Chondrocyte (in vitro differentiated cells): ENCODE results near the gene TBC1D8. TPM values are rescaled to one million over a fixed set of nuclear protein-coding genes. Genes with fewer than 3 reads are reported as not detected.

Experiments used
- DNase-seq: peaks from one replicate; pipeline ENCODE4 v3.0.0; 2021; ENCODE audit warnings: mixed read lengths, low spot score
- H3K27ac Mint-ChIP-seq: one replicate; pipeline ENCODE4 v1.8.0; 2021; ENCODE audit warnings: mild to moderate bottlenecking, moderate library complexity, mixed read lengths; ENCODE audit not compliant: unreplicated experiment
- H3K27me3 Mint-ChIP-seq: 2 replicates; pipeline ENCODE4 v1.8.0; 2021; ENCODE audit warnings: low read depth, mixed read lengths
- H3K36me3 Mint-ChIP-seq: 2 replicates; pipeline ENCODE4 v1.8.0; 2021; ENCODE audit warnings: low read depth, mixed read lengths
- H3K4me1 Mint-ChIP-seq: 2 replicates; pipeline ENCODE4 v1.8.0; 2021; ENCODE audit warnings: low read depth, mild to moderate bottlenecking, mixed read lengths
- H3K4me3 Mint-ChIP-seq: one replicate; pipeline ENCODE4 v1.8.0; 2021; ENCODE audit warnings: mild to moderate bottlenecking, moderate library complexity, mixed read lengths; ENCODE audit not compliant: unreplicated experiment
- H3K9me3 Mint-ChIP-seq: 2 replicates; pipeline ENCODE4 v1.8.0; 2021; ENCODE audit warnings: low read depth, mixed read lengths
- total RNA-seq: library from RNA; stranded (reverse); gene quantifications from 3 replicates; pipeline ENCODE4 v1.2.1, GENCODE V29; 2021
- TF ChIP-seq, protein P1 (sequence below): fragments of 200-600 bp; sonication (generic); IDR thresholded peaks from 2 replicates; pipeline ENCODE4 v1.5.0; 2021; ENCODE audit warnings: antibody characterized with exemption, mild to moderate bottlenecking, moderate library complexity

Gene TBC1D8
- total RNA-seq, 1 donor from 2014 or later: 8.2 TPM

DNA sequence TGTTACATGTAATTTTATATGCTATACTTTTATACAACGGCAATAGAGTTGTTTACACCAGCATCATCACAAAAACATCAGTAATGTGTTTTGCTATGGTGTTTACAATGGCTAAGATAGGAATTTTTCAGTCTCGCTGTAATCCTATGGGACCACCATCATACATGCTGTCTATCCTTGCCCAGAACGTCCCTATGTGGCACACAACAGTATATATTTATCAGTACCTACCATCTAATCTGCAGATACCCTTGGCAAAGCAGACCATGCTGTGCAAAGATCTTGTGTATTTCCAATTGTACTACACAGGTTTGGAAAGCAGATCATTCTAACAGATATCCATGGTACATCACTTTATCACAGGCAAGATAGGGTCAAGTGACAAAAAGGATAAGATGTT is 133.8 kb downstream of the TBC1D8 start:
- Mint-ChIP-seq H3K27ac (no peak overlapping the region), H3K36me3 (peaks cover 1% of the 10 kb centered on the region), H3K9me3 (no peaks in the 10 kb centered on the region), H3K27me3 (no peaks in the 10 kb centered on the region), H3K4me3 (no peak overlapping the region), H3K4me1 (peaks cover 4% of the 10 kb centered on the region)
- no peak for DNase-seq
- TF ChIP-seq, protein P1, sequence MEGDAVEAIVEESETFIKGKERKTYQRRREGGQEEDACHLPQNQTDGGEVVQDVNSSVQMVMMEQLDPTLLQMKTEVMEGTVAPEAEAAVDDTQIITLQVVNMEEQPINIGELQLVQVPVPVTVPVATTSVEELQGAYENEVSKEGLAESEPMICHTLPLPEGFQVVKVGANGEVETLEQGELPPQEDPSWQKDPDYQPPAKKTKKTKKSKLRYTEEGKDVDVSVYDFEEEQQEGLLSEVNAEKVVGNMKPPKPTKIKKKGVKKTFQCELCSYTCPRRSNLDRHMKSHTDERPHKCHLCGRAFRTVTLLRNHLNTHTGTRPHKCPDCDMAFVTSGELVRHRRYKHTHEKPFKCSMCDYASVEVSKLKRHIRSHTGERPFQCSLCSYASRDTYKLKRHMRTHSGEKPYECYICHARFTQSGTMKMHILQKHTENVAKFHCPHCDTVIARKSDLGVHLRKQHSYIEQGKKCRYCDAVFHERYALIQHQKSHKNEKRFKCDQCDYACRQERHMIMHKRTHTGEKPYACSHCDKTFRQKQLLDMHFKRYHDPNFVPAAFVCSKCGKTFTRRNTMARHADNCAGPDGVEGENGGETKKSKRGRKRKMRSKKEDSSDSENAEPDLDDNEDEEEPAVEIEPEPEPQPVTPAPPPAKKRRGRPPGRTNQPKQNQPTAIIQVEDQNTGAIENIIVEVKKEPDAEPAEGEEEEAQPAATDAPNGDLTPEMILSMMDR: no peak

DNA sequence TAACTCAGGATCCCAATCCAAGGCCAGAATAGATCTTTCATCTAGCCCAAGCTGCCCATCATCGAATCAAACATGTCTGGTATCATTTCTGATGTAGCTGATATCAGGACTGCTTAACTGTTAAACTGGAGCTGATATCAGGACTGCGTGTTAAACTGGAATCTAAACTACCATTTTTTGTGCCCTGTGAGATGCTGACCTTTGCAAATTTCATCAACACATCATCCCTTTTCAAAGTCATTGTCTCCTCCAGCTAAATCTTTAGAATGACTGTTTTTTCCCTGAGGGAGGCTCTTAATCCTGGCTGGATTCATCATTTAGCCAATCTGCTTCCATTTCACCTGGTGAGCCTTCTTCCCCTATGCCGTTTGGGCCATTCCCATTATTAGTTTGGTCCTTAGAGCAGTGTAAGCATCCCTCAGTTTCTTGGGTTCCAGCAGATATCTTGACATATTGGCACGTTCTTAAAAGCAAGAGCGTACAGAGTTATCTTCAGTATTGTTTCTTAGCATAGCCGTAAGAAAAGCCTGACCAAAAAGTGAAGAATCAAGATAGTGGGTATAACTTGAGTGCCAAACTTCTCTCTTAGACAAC is 136.8 kb downstream of the TBC1D8 start:
- H3K27me3 Mint-ChIP-seq: no peaks in the 10 kb centered on the region
- peaks cover 8% of the 10 kb centered on the region for H3K4me1 Mint-ChIP-seq
- no peak for DNase-seq
- no peaks in the 10 kb centered on the region for H3K9me3 Mint-ChIP-seq
- no peak overlapping the region for H3K4me3 Mint-ChIP-seq
- peaks cover 1% of the 10 kb centered on the region for H3K36me3 Mint-ChIP-seq
- no peak overlapping the region for H3K27ac Mint-ChIP-seq
- TF ChIP-seq, protein P1: no peak

DNA sequence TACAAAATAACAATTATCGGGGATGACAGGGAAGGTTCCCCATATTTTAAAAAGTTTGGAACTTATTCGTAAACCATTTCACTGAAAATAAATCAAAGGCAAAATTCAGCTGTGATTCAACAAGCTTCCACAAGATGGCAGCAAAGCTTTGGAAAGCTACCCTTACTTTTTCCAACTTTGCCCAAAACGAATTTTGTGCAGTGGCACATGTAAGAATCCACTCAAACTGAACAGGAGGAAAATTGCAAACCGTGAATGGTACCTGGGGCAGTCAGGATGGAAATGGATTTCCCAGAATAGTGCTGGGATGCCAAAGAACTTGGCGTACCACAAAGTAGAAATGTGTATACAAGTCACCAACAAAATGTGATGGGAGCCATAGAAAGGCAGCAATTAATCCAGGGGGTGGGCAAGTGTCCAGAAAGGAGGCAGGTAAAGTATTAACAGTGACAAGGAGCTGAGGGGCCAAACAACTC is 138.4 kb downstream of the TBC1D8 start:
- H3K4me1 Mint-ChIP-seq: peaks cover 18% of the 10 kb centered on the region
- TF ChIP-seq, protein P1: peak; percentile 94
- H3K27me3 Mint-ChIP-seq: no peaks in the 10 kb centered on the region
- H3K9me3 Mint-ChIP-seq: no peaks in the 10 kb centered on the region
- H3K36me3 Mint-ChIP-seq: peaks cover 6% of the 10 kb centered on the region
- DNase-seq: no peak
- H3K27ac Mint-ChIP-seq: peak overlapping the region; percentile 34
- no peak overlapping the region for H3K4me3 Mint-ChIP-seq

DNA sequence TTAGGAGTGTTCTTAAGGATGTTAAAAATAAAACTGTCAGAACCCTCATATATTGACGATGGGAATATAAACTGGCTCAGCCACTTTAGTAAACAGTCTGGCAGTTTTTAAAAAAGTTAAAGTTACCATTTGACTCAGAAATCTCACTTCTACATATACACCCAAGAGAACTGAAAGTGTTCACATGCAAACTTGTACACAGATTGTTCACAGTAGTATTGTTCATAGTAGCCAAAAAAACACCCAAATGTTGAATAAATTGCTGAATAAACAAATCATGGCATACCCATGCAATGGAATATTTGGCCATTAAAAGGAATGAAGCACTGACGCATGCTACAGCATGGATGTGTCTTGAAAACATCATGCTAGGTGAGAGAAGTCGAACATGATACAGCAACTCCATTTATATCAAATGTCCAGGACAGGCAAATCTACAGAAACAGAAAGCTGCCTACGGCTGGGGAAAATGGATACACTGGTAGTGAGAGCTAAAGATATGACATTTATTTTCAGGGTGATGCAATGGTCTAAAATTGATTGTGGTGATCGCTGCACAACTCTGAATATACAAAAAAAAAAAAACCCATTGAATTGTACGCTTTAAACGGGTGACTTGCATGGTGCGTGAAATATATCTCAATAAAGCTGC is 139.0 kb downstream of the TBC1D8 start:
- Mint-ChIP-seq H3K27ac (peak overlapping the region; percentile 34), H3K9me3 (no peaks in the 10 kb centered on the region), H3K27me3 (no peaks in the 10 kb centered on the region), H3K4me3 (no peak overlapping the region), H3K36me3 (peaks cover 11% of the 10 kb centered on the region), H3K4me1 (peaks cover 21% of the 10 kb centered on the region)
- TF ChIP-seq, protein P1: no peak
- no peak for DNase-seq

DNA sequence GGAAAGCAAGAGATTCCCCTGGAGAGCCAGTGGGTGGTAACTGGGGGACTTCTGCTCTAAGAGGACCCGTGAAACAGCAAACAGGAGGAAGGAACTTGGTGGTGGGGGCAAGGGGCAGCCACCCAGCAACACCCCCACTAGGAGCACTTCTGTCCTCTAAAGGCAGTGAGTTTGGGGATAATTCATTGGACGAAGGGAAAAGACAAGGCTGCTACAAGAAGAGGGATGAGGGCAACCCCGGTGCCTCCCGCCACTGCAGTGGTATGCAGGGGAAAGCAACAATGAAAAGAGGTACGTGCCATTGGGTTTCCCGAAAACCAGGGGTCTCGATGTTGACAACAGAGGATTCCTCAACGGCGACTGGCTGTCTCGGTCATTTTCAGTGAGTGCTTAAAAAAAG is 140.0 kb downstream of the TBC1D8 start:
- DNase-seq: no peak
- Mint-ChIP-seq H3K27ac (peak overlapping the region; percentile 55), H3K4me3 (no peak overlapping the region), H3K36me3 (peaks cover 14% of the 10 kb centered on the region), H3K9me3 (no peaks in the 10 kb centered on the region), H3K4me1 (peaks cover 24% of the 10 kb centered on the region), H3K27me3 (no peaks in the 10 kb centered on the region)
- TF ChIP-seq, protein P1: no peak
